COLO829 (cell line): ENCODE data around the gene GVQW3.

ENCODE experiments used
- DNase-seq: peaks from one replicate; pipeline ENCODE4 v3.0.0; 2012; ENCODE audit warnings: low spot score

Gene GVQW3

GRCh38 chr11:76445121-76446084, 64.3 kb downstream of the GVQW3 start:
- peak; percentile 88 for DNase-seq

DNA sequence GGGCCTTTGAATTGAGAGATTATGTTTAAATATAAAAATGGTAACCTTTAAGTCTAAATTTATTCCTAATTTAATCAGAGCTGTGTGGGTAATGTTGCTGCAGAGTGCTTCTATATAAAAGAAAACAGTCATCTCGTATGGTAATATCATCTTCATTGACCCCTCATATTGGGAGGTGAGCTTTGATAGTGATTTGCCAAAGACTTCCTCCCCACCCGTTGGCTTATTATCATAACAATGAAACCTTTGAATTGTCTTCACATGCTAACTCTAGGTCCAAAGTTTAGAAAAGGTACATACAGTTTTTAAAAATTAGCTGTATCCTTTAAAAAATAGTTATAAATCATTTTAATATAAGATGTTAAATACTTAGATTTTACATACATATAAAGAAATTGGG, 67.4 kb downstream of the GVQW3 start:
- no peak for DNase-seq

DNA sequence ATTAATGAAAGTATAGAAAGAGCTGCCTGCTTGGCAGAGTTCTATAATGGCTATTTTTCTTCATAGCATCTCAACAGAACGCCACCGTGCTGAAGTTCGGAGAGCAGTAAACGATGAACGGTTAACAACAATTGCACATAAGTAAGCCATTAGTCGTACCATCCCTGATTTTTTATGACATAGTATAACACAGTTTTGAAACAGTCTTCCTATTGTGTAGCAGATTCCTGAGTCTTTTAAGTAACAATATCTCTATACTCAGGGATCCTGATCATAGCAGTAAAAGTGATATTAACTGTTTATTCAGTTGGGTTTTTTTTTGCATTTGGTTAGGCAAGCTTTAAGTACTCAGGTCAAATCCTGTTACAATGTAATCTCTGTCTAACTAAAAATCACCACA, 72.1 kb downstream of the GVQW3 start:
- peak; percentile 59 for DNase-seq

DNA sequence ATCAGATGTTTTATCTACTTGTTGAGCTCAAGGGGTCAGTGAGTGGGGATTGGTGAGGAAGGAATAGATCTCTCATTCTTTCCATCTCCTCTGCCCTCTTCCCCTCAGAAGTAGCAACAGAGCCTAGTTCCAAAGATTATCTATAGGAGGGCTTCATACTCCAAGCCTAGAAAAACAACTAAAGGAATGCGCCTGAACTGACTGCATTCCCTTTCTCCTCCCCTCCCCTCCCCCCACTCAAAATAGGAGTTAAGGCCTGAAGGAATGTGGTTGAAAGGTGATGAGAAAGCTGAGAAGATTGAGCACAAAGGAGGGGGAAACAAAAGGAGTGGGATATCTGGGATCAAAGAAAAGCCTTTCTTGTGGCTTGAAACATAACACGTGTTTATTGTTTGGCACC, 74.2 kb downstream of the GVQW3 start:
- no peak for DNase-seq

- DNase-seq: no peak
Observed at GRCh38 chr11:76455931-76456330, 74.8 kb downstream of the GVQW3 start.

GRCh38 chr11:76456571-76456970, 75.4 kb downstream of the GVQW3 start:
- no peak for DNase-seq
